HL-60/S4 (cell line): ENCODE results near the gene CD3E.

Experiments
- in situ Hi-C: fragments of 300-500 bp; cut with MboI; formaldehyde crosslinking; loops from 2 replicates; pipeline ENCODE4 v1.14.3; 2022; ENCODE audit warnings: low sequenced_read_pairs

CD3E gene

GRCh38 chr11:118321386-118322082, 17.0 kb downstream of the CD3E start:
- in situ Hi-C loops, result no loop called here

DNA sequence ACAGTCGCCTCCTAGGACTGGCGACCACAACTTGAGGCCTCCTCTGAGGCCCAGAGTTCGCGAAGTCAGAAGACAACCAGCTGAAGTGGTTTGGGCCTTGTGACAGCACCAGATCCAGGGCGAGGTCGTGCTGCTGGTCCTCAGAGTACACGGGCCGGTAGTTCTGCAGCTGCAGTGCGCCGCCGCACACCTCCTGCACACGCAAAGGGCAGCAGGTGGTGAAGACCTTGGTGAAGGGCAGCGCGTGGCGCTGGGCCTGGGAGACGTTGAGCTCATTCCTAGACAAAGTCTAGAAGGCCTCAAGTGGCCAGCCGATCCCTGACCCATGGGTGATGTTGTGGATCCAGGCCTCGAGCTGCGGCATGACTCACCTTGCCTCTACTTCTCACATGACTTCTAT, 18.2 kb downstream of the CD3E start:
- in situ Hi-C loops, result no loop called here

- in situ Hi-C loops, result no loop called here
Measured at GRCh38 chr11:118325283-118325682, 20.8 kb downstream of the CD3E start.

- in situ Hi-C loops, result no loop called here
Measured at GRCh38 chr11:118328745-118329144, 24.2 kb downstream of the CD3E start.

DNA sequence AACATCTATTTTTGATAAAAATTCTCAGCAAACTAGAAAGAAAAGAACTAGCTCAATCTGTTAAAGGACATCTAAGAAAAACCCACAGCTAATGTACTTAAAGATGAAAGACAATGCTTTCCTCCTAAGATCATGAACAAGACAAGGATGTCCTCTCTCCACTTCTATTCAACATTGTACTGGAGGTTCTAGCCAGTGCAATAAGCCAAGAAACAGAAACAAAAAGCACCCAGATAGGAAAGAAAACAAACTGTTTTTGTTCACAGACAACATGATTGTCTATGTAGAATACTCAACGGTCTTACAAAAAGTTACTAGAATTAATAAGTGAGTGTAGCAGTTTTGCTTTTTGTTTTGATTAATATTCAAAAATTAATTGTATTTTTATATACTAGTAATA, 30.2 kb downstream of the CD3E start:
- in situ Hi-C loops, result no loop called here

- in situ Hi-C loops, result no loop called here
Measured at GRCh38 chr11:118338637-118339061, 34.1 kb downstream of the CD3E start.

- in situ Hi-C loops, result no loop called here
Measured at GRCh38 chr11:118339281-118339961, 34.9 kb downstream of the CD3E start.

DNA sequence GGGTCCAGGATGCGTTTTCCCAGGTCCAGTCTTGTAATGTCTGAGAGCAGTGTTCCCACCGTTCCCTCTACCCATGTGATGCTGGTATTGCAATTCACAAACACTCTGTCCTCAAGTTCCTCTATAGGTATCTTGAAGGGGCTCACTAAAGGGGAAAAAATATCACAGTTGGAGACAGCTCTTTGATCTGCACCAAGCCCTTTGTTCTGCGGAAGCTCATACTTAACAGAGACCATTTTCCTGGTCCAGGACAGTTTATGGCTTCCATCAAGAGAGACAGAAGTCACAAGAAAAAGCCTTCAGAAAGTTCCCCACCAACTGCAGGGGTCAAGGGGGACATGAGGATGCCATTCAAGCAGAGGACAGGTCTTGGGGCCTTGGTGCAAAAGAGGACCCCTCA, 35.9 kb downstream of the CD3E start:
- in situ Hi-C loops, result loop anchor here (5.0 kb wide), 1 partner anchor 143 kb away; no protein-coding TSS in a partner anchor

DNA sequence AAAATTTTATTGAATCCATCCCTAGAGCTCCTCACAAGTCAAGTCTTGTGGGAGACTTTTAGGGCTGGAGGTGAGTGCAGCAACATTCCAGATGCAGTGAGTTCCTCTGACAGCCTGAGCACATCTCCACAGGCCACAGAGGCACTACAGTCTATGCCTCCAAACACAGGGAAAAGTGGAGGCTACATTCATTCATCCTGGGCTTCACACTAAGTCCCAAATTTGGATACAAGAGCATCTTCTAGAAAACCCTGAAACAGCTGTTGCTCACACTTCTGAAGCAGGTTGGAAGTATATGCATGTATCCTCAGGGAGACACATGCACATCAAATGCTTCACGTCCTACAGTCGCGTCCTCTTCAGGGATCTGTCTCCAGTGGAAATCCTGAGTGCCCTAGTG, 36.7 kb downstream of the CD3E start:
- in situ Hi-C loops, result loop anchor here (5.0 kb wide), 1 partner anchor 144 kb away; no protein-coding TSS in a partner anchor

GRCh38 chr11:118341815-118342489, 37.4 kb downstream of the CD3E start:
- in situ Hi-C loops, result loop anchor here (5.0 kb wide), 1 partner anchor 145 kb away; no protein-coding TSS in a partner anchor

GRCh38 chr11:118342503-118343161, 38.1 kb downstream of the CD3E start, which contains the start of gene CD3D:
TSS of gene CD3D (minus strand) at chr11:118342705. CDS start at chr11:118342607, 98 bp downstream.
- in situ Hi-C loops, result loop anchor here (5.0 kb wide), 1 partner anchor 145 kb away; no protein-coding TSS in a partner anchor

GRCh38 chr11:118343248-118343647, 38.7 kb downstream of the CD3E start:
- in situ Hi-C loops, result loop anchor here (5.0 kb wide), 1 partner anchor 146 kb away; no protein-coding TSS in a partner anchor

GRCh38 chr11:118343981-118344515, 39.5 kb downstream of the CD3E start, which contains the start of gene CD3G:
TSS of gene CD3G (plus strand) at chr11:118344344. CDS start at chr11:118344424, 80 bp downstream.
- in situ Hi-C loops, result loop anchor here (5.0 kb wide), 1 partner anchor 147 kb away; no protein-coding TSS in a partner anchor

GRCh38 chr11:118349475-118349874, 44.9 kb downstream of the CD3E start:
- in situ Hi-C loops, result no loop called here

DNA sequence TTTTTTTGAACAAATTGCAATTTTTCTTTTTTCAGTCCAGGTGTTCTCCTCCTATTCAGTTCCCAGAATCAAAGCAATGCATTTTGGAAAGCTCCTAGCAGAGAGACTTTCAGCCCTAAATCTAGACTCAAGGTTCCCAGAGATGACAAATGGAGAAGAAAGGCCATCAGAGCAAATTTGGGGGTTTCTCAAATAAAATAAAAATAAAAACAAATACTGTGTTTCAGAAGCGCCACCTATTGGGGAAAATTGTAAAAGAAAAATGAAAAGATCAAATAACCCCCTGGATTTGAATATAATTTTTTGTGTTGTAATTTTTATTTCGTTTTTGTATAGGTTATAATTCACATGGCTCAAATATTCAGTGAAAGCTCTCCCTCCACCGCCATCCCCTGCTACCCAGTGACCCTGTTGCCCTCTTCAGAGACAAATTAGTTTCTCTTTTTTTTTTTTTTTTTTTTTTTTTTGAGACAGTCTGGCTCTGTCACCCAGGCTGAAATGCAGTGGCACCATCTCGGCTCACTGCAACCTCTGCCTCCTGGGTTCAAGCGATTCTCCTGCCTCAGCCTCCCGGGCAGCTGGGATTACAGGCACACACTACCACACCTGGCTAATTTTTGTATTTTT, 48.7 kb downstream of the CD3E start:
- in situ Hi-C loops, result no loop called here

DNA sequence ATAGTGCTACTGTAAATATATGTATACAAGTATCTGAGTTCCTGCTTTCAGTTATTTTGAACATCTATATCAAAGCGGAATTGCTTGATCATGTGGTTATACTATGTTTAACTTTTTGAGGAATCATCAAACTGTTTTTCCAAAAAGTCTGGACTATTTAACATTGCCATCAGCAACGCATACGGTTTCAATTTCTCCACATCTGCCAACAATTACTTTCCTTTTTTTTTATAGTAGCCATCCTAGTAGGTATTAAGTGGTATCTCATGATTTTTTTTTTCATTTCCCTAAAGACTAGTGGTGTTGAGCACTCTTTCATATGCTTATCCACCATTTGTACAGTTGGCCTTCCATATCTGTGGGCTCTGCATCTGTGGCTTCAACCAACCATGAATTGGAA, 53.5 kb downstream of the CD3E start:
- in situ Hi-C loops, result no loop called here

- in situ Hi-C loops, result no loop called here
Measured at GRCh38 chr11:118359295-118359958, 54.9 kb downstream of the CD3E start, which contains the start of gene UBE4A. TSS of gene UBE4A (plus strand) at chr11:118359600. CDS start at chr11:118365081, 5,481 bp downstream.

DNA sequence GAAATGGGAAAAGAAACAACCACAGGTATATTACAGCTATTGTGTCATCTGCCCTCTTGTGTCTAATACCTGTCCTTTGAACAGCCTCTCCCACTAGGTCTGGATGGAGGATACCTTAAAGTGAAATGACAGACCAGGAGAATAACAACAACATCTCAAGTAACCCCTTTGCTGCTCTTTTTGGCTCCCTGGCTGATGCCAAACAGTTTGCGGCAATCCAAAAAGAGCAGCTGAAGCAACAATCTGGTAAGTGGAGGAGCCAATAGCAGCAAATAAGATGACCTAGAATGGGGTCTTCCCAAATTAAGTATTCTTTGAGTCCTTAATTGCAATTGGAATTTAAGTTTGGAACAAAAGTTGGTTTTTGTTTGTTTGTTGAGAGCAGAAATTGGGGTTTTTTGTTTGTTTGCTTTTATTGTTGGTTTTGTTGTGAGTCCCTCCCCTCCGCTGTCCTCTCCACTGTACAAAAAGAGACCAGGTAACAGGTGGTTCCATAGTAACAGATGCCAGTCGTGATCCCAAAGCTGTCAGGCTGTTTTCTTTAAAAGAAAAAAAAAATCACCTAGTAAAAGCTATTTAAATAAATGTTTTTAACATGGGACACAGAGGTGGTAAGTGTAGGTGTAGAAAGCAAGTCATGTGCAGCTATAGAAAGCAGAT, 60.6 kb downstream of the CD3E start:
- in situ Hi-C loops, result no loop called here
